ACHN (cell line): ENCODE data around the gene ATAD3B.
"Not testable (repeated sequence)": the region's sequence is repeated elsewhere in the genome, so short reads cannot be mapped to it uniquely, and the experiment has no call there.

Experiments
- DNase-seq: peaks from one replicate; pipeline ENCODE4 v3.0.0-alpha.2; 2015
- in situ Hi-C: cut with HindIII; loops from 2 replicates; pipeline ENCODE4 v1.10.0; 2017; ENCODE audit warnings: low sequenced_read_pairs, low pct_ligation_motif_present, low pct_unique_long_range_greater_than_20kb

ATAD3B gene

GRCh38 chr1:1494311-1494710 is 22.7 kb downstream of the ATAD3B start:
- in situ Hi-C loops, result not testable (repeated sequence)

GRCh38 chr1:1495461-1495975 is 24.0 kb downstream of the ATAD3B start:
- DNase-seq, in situ Hi-C loops: not testable (repeated sequence)

More at GRCh38 chr1:1494311-1494710, 22.7 kb downstream of the ATAD3B start:
- not testable (repeated sequence) for DNase-seq

DNA sequence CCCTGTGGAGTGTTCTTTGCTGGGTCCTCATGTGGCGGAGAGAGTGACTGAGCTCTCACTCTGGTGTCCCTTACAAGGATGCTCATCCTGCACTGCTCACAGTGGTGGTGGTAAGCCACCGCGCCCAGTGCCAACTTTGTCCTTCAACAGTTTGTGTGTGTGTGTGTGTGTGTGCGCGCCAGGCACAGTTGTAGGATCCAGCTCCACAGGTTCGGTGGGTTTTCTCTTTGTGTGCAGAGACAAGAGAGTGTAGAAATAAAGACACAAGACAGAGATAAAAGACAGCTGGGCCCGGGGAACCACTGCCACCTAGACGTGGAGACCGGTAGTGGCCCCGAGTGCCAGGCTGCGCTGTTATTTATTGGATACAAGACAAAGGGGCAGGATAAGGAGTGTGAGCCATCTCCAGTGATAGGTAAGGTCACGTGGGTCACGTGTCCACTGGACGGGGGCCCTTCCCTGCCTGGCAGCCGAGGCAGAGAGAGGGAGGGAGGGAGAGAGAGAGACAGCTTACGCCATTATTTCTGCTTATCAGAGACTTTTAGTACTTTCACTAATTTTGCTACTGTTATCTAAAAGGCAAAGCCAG is 33.3 kb downstream of the ATAD3B start:
- in situ Hi-C loops, result not testable (repeated sequence)
- DNase-seq, result peak; percentile 68

- DNase-seq, result peak; percentile 33
- in situ Hi-C loops, result not testable (repeated sequence)
Measured at GRCh38 chr1:1505366-1505798, 33.8 kb downstream of the ATAD3B start.

DNA sequence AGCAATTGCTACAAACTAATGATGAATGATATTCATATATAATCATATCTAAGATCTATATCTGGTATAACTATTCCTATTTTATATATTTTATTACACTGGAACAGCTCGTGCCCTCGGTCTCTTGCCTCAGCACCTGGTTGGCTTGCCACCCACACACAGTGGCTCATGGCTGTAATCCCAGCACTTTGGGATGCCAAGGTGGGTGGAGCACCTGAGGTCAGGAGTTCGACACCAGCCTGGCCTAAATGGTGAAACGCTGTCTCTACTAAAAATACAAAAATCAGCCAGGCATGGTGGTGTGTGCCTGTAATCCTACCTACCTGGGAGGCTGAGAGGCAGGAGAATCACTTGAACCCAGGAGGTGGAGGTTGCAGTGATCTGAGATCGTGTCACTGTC is 34.2 kb downstream of the ATAD3B start:
- DNase-seq, in situ Hi-C loops: not testable (repeated sequence)

- in situ Hi-C loops, result no loop called here
- DNase-seq, result no peak
Measured at GRCh38 chr1:1507305-1507704, 35.7 kb downstream of the ATAD3B start.

GRCh38 chr1:1508775-1509464 is 37.4 kb downstream of the ATAD3B start:
- in situ Hi-C loops, DNase-seq: not testable (repeated sequence)

DNA sequence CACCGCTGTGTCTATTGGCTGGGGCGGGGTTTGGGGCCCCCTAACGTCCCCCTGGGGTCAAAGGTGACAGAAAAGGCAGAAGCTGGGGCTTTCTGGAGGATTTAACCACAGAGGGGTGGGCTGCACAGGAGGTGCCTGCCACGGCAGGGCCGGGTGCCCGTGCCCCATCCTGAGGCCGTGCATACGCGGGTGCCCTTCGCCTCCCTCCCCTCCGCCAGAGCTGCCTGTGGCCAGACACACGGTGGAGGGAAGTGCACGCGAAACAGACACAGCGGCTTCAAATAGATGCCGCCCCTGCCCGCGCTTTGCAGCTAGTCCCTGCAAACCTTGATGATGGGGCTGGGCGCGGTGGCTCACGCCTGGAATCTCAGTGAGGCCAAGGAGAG is 37.9 kb downstream of the ATAD3B start:
- in situ Hi-C loops, DNase-seq: not testable (repeated sequence)

GRCh38 chr1:1510912-1511532 is 39.5 kb downstream of the ATAD3B start:
- in situ Hi-C loops, result no loop called here
- DNase-seq, result peak; percentile 2

DNA sequence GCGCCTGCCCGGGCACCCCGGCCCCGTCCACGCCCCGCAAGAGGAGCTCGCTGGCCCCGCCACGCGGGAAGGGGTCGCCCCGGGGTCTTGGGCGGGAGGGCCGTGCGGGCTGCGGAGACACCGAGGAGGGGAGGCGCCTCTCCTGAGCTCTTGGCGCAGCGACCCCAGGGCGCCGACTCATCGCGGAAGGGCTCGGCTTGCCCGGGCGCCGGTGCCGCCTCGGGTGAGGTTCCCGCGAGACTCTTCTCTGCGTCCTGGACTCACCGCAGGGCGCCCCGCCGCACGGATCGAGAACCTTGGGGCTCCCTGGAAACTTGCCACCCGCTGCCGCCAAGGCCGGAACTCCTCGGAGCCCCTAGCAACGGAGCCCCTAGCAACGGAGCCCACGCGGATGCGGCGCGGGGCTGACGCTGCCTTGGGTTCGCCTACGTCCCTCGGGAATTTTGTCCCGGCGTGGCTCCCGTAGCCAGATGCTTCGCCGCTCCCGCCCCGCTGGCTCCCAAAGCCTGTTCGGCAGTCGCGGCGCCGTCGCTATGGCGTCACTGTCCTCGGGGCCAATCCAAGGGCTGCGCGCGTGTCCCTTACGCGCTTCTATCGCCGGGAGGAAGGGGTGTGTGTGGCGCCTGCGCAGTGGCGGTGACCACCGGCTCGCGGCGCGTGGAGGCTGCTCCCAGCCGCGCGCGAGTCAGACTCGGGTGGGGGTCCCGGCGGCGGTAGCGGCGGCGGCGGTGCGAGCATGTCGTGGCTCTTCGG is 40.1 kb downstream of the ATAD3B start, which contains the start of gene ATAD3A:
Gene ATAD3A (plus strand): TSS at position 630 of the 753 bp plus-strand sequence. CDS start 107 bp downstream, at position 737.
- in situ Hi-C loops, result no loop called here
- peak; percentile 95 for DNase-seq

- in situ Hi-C loops, DNase-seq: not testable (repeated sequence)
Measured at GRCh38 chr1:1512425-1512824, 40.9 kb downstream of the ATAD3B start.

DNA sequence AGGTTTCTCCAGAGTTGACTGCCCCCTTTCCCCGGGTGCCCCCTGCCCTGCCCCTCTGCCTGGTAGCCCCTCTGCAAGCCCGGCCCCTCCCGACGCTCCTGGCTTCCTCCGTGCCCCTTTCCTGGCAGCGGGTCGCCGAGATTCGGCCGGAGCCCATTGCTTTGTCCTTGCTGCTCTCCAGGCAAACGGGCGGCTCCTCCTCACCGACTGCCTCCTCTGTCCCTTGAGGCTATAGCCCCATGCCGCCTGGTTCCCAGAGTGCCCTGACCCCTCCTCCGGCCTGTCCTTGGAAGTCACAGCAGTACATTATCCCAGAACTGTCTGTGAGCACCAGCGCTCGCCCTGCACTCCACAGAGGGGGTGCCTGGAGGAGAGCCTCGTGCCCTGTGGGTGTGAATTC is 42.1 kb downstream of the ATAD3B start:
- DNase-seq, in situ Hi-C loops: not testable (repeated sequence)

DNA sequence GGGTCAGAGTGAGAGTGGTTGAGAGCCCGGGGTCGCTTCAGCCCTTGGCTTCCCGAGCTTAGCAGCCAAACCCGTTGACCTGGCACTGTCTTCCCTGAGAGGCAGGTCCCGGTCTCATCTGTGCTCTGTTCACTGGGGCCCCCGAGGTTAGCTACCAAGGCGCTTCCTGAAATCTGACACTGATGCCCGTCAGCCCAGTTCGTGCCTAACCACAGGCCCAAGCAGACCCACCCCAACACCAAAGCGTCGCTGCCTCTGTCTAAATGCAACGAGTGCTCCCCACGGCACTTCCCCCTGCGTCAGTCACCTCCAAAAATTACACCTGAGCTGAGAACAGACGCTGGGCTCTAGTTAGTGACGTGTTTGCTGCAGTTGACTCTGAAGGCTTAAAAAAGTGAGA is 42.8 kb downstream of the ATAD3B start:
- DNase-seq, in situ Hi-C loops: not testable (repeated sequence)

GRCh38 chr1:1516923-1517322 is 45.4 kb downstream of the ATAD3B start:
- DNase-seq, in situ Hi-C loops: not testable (repeated sequence)

- in situ Hi-C loops, result no loop called here
- no peak for DNase-seq
Measured at GRCh38 chr1:1517973-1518620, 46.5 kb downstream of the ATAD3B start.

GRCh38 chr1:1518621-1519007 is 47.0 kb downstream of the ATAD3B start:
- not testable (repeated sequence) for DNase-seq

GRCh38 chr1:1519805-1520505 is 48.4 kb downstream of the ATAD3B start:
- in situ Hi-C loops, DNase-seq: not testable (repeated sequence)

More at GRCh38 chr1:1518621-1519007, 47.0 kb downstream of the ATAD3B start:
- in situ Hi-C loops, result not testable (repeated sequence)
